HEK293T (cell line): ENCODE measurements around the gene CEMIP2.

Source experiments
- ARNT ChIP-seq: fragments of 450-650 bp; IDR thresholded peaks from 2 replicates; pipeline ENCODE4 v1.6.1; 2017; ENCODE audit warnings: mild to moderate bottlenecking
- CTBP1 ChIP-seq: fragments of 450-650 bp; IDR thresholded peaks from 2 replicates; pipeline ENCODE4 v1.6.1; 2016; ENCODE audit warnings: borderline replicate concordance
- ELF4 ChIP-seq: fragments of 450-650 bp; IDR thresholded peaks from 2 replicates; pipeline ENCODE4 v1.6.1; 2017; ENCODE audit warnings: antibody characterized with exemption
- FOXA1 ChIP-seq: fragments of 450-650 bp; IDR thresholded peaks from 2 replicates; pipeline ENCODE4 v1.6.1; 2016; ENCODE audit warnings: mild to moderate bottlenecking
- FOXK2 ChIP-seq: fragments of 450-650 bp; IDR thresholded peaks from 2 replicates; pipeline ENCODE4 v1.6.1; 2016; ENCODE audit warnings: mild to moderate bottlenecking
- FOXM1 ChIP-seq: fragments of 450-650 bp; IDR thresholded peaks from 2 replicates; pipeline ENCODE4 v1.6.1; 2017; ENCODE audit warnings: mild to moderate bottlenecking, borderline replicate concordance
- HDGF ChIP-seq: fragments of 450-650 bp; IDR thresholded peaks from 2 replicates; pipeline ENCODE4 v1.6.1; 2017; ENCODE audit warnings: antibody characterized with exemption, borderline replicate concordance
- NFRKB ChIP-seq: fragments of 450-650 bp; IDR thresholded peaks from 2 replicates; pipeline ENCODE4 v1.6.1; 2016; ENCODE audit warnings: mild to moderate bottlenecking, moderate library complexity
- PKNOX1 ChIP-seq: fragments of 450-650 bp; IDR thresholded peaks from 2 replicates; pipeline ENCODE4 v1.6.1; 2016
- SP1 ChIP-seq: fragments of 450-650 bp; IDR thresholded peaks from 2 replicates; pipeline ENCODE4 v1.6.1; 2017
- SUZ12 ChIP-seq: fragments of 450-650 bp; IDR thresholded peaks from 2 replicates; pipeline ENCODE4 v1.6.1; 2016; ENCODE audit warnings: mild to moderate bottlenecking
- TARDBP ChIP-seq: fragments of 450-650 bp; IDR thresholded peaks from 2 replicates; pipeline ENCODE4 v1.6.1; 2016
- ZNF384 ChIP-seq: fragments of 450-650 bp; IDR thresholded peaks from 2 replicates; pipeline ENCODE4 v1.6.1; 2016

GRCh38 chr9:71755230-71755629 is 13.1 kb downstream of the CEMIP2 start:
- TF ChIP-seq NFRKB (no peak), FOXM1 (no peak), SP1 (no peak), SUZ12 (no peak), PKNOX1 (no peak), ELF4 (no peak), FOXA1 (no peak), TARDBP (no peak), HDGF (no peak), ARNT (no peak), FOXK2 (no peak), CTBP1 (no peak), ZNF384 (no peak)
